ENCODE data around the gene FERMT3.

FERMT3 gene

DNA sequence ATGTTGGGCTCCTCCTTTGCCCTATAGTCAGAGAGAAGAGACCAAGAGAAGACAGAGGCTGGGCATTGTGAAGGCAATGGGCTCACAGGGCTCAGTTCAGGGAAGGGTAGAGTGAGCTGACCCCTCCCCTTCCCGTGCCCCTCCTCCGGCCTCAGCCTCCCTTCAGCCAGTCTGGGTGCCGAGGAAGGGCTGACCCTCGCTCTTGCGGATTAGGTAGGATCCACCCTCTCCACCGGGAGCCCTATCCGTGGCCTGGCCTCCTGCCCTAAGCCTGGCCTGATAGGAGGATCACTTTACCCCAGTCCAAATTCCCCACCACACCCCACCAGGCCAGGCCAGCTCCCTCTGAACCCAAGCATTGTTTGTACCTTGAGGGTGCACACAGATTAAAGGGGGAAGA, 42.1 kb downstream of the FERMT3 start:
- in situ Hi-C loops (cut with HindIII; ENCODE audit: low pct_ligation_motif_present, low sequenced_read_pairs) = no loop called here
- Histone ChIP-seq H3K4me3 (ENCODE audit: low read depth, low read length) (no peak overlapping the region), H3K27ac (no peak overlapping the region), H3K36me3 (replicated peaks) (peaks cover 5% of the 10 kb centered on the region), H3K27me3 (replicated peaks) (no peaks in the 10 kb centered on the region)
- DNase-seq = no peak
- TF ChIP-seq, protein P1, sequence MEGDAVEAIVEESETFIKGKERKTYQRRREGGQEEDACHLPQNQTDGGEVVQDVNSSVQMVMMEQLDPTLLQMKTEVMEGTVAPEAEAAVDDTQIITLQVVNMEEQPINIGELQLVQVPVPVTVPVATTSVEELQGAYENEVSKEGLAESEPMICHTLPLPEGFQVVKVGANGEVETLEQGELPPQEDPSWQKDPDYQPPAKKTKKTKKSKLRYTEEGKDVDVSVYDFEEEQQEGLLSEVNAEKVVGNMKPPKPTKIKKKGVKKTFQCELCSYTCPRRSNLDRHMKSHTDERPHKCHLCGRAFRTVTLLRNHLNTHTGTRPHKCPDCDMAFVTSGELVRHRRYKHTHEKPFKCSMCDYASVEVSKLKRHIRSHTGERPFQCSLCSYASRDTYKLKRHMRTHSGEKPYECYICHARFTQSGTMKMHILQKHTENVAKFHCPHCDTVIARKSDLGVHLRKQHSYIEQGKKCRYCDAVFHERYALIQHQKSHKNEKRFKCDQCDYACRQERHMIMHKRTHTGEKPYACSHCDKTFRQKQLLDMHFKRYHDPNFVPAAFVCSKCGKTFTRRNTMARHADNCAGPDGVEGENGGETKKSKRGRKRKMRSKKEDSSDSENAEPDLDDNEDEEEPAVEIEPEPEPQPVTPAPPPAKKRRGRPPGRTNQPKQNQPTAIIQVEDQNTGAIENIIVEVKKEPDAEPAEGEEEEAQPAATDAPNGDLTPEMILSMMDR (IDR thresholded peaks at IDR 0.05; ENCODE audit: low read depth, low read length, missing control alignments) = no peak

DNA sequence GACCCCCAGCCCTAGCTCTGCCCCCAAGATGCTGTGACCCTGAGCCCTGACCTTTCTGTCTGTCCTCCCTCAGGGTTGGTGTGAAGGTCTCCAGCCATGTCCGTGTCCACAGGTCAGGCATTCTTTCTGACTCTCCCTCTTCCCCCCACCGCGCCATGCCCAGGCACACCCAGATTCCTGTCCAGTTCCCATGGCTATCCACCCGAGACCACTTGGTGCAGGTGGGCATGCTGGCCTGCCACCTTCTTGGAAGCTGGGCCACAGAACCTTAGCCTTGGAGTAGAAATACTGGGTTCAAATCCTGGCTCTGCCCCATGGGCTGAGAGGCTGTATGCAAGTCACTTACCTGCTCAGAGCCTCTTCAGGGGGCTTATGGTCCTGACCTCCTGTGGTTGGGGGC, 42.5 kb downstream of the FERMT3 start:
- DNase-seq = no peak
- TF ChIP-seq, protein P1 (IDR thresholded peaks at IDR 0.05; ENCODE audit: low read depth, low read length, missing control alignments) = no peak
- in situ Hi-C loops (cut with HindIII; ENCODE audit: low pct_ligation_motif_present, low sequenced_read_pairs) = no loop called here
- no peak overlapping the region for H3K27ac ChIP-seq
- no peak overlapping the region for H3K4me3 ChIP-seq (ENCODE audit: low read depth, low read length)
- H3K27me3 ChIP-seq (replicated peaks) = no peaks in the 10 kb centered on the region
- H3K36me3 ChIP-seq (replicated peaks) = peaks cover 3% of the 10 kb centered on the region

DNA sequence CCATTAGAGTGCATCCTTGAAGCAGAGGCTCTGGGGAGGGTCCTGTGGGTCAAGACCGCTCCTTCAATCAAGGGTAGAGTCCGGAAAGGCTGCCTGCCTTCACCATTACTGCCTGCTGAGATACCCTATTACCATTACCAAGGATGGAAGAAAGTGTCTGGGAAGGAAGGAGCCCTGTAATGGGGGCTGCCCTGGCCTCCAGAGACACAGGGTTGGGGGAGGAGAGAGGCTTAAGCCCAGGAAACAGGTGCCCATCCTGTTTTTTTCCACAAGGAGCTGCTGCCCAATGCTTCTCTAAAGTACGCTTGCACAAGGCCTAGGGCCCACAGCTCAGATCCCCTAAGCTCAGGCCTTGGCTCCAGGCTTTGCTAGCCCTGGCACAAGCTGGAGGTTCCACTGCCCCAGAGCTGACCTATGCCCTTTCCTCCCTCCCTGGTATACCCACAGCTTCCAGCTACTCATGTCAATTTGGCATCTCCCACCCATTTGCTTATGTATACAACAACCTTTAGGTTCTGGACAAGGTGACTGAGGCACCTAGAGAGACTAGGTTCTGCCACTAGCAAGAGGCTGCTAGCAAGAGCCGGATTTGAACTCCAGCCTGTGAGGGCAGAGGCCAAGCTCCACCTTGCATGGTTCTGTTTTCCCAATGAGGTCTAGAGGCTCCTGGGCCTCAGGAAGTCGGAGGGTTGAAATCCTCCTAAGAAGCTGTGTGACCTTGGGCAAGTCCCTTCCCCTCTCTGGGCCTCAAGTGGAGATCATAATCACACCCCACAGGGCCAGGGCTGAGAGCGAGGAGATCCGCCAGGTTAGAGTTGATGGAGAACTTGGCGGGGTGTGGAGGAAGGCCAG, 43.3 kb downstream of the FERMT3 start:
- Histone ChIP-seq H3K27ac (no peak overlapping the region), H3K4me3 (ENCODE audit: low read depth, low read length) (no peak overlapping the region)
- in situ Hi-C loops (cut with HindIII; ENCODE audit: low pct_ligation_motif_present, low sequenced_read_pairs) = no loop called here

DNA sequence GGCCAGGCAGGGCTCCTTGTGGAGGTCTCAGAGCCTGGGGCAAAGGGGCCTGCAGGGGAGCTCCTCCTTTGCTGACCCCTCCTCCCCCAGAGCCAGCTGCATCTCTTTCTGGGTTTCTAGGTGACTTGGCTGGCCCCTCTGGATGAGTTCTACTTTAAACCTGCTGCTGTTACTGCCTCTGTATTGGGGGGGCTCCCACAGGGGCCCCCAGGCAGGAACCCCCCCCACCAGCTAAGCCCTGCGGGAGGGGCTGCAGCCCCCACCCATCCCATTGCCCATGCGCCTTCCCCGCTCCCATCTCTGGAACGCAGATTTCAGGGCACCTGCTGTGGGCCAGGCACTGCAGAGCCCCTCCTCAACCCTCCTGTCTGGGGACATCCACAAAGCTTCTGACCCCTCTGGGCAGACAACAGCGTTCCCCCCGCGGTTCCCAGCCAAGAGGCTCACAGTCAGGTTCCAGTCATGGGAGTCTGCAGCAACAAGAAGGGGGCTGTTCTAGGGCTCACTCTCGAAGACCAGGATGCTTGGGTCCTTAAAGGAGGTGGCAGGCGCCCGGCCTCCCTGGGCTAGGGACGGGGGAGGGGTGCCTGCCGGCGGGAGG, 44.0 kb downstream of the FERMT3 start:
- no peaks in the 10 kb centered on the region for H3K27me3 ChIP-seq (replicated peaks)
- H3K4me3 ChIP-seq (ENCODE audit: low read depth, low read length) = peak overlapping the region; percentile 61
- no peak for DNase-seq
- in situ Hi-C loops (cut with HindIII; ENCODE audit: low pct_ligation_motif_present, low sequenced_read_pairs) = no loop called here
- TF ChIP-seq, protein P1 (IDR thresholded peaks at IDR 0.05; ENCODE audit: low read depth, low read length, missing control alignments) = no peak
- peaks cover 10% of the 10 kb centered on the region for H3K36me3 ChIP-seq (replicated peaks)
- no peak overlapping the region for H3K27ac ChIP-seq

More for the DNA sequence above, 43.3 kb downstream of the FERMT3 start:
- DNase-seq = no peak
- H3K36me3 ChIP-seq (replicated peaks) = peaks cover 3% of the 10 kb centered on the region
- TF ChIP-seq, protein P1 (IDR thresholded peaks at IDR 0.05; ENCODE audit: low read depth, low read length, missing control alignments) = no peak
- H3K27me3 ChIP-seq (replicated peaks) = no peaks in the 10 kb centered on the region

DNA sequence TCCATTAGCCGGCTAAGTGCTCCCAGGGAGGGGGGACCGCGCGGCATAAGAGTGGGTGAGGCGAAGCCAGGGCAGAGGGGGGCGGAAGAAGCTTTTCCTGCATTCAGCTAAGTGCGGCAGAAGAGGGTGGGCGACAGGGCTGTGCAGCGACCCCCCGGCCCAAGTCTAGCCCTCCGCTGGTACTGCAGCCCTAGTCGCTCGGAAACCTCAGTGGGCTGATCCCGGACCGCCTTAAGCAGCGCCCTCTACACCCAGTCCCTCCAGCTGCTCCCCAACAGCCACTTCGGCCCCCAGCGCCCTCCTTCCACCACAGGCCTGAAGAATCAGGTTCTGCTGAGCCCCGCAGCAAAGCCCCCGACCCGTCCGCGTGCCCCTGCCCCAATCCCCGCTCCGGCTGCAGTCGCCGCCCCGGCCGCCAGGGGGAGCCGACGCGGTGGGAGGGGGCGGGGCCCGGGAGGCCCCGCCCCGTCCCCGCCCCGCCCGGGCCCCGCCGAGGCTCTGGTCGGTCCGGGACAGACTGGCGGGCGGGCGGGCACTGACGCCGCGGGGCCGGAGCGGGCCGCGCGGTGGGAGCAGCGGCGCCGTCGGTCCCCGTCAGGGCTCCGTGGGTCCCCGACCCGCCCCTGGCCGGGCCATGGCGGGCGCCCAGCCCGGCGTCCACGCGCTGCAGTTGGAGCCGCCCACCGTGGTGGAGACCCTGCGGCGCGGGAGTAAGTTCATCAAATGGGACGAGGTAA, 44.7 kb downstream of the FERMT3 start, which contains the start of gene PLCB3:
PLCB3 (plus strand) TSS at position 515 of the 737 bp plus-strand sequence; CDS start at position 635, 120 bp downstream.
- Histone ChIP-seq H3K27ac (peak within 1 kb of the TSS; percentile 29), H3K4me3 (ENCODE audit: low read depth, low read length) (peak within 1 kb of the TSS; percentile 77), H3K27me3 (replicated peaks) (no peaks in the 10 kb centered on the region), H3K36me3 (replicated peaks) (peaks cover 17% of the 10 kb centered on the region)
- TF ChIP-seq, protein P1 (IDR thresholded peaks at IDR 0.05; ENCODE audit: low read depth, low read length, missing control alignments) = peak; percentile 54
- DNase-seq = no peak
- in situ Hi-C loops (cut with HindIII; ENCODE audit: low pct_ligation_motif_present, low sequenced_read_pairs) = no loop called here

Data from brain microvascular endothelial cell (primary cell).